HG02973 (cell line): ENCODE measurements around the gene FGF3.
"Not testable (repeated sequence)": the region's sequence is repeated elsewhere in the genome, so short reads cannot be mapped to it uniquely, and the experiment has no call there.

Source experiments
- ATAC-seq: cut with Tn5 transposase; IDR thresholded peaks from one replicate; pipeline ENCODE4 v1.9.1; 2021; ENCODE audit warnings: moderate library complexity; ENCODE audit not compliant: unreplicated experiment

The FGF3 gene

GRCh38 chr11:69773626-69774353 lies 45.4 kb downstream of the FGF3 start:
- ATAC-seq = no peak

DNA sequence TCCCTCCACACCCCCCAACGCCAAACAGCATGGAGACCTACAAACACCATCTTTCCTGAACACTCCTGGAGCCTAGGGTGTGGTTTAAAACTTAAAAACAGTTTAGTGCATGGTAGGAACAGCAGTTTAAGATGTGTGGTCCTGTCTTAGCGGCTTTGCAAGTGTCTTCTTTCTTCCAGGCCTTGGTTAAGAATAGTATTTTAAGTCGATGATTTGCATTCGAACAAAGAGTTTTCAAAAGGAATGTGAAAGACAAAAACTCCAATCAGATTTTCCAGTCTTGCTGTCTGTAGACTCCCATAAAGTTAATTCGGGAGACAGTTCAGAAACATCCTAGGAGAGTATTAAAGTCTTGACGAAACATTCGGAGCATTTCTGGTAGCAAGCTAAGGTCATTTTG lies 47.8 kb downstream of the FGF3 start:
- ATAC-seq = no peak

- ATAC-seq = no peak
Measured at GRCh38 chr11:69770540-69770939, 48.7 kb downstream of the FGF3 start.

DNA sequence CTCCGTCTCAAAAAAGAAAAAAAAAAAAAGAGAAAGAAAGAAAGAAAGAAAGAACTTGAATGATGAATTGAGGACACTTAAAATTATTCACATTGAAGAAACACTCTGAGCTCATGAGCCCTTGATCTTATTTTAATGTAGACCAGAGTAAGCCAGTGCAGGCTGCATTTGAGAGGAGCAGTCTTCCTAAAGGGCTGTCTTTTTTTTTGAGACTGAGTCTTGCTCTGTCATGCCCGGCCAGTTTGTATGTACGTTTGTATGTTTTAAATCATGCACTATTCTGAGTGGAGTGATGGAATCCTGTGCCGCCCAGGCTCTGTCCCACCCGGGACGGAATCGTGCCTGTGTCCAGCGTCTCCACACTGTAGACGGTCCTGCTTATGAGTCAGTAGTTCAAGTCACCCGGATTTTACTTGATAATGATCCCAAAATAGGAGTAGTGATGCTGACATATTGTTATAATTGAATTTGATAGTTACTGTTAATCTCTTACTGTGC lies 53.7 kb downstream of the FGF3 start:
- no peak for ATAC-seq

GRCh38 chr11:69764918-69765317 lies 54.3 kb downstream of the FGF3 start:
- not testable (repeated sequence) for ATAC-seq

GRCh38 chr11:69760319-69760718 lies 58.9 kb downstream of the FGF3 start:
- no peak for ATAC-seq
